Limb (tissue), 2 donors: ENCODE measurements around the gene RNU2-1.
"Not testable (repeated sequence)": the region's sequence is repeated elsewhere in the genome, so short reads cannot be mapped to it uniquely, and the experiment has no call there.

ENCODE experiments used
- DNase-seq, 2 donors: peaks; one replicate each; pipeline ENCODE4 v3.0.0-alpha.2; 2016; ENCODE audit errors: extremely low spot score in 2 of 2

RNU2-1 gene

GRCh38 chr17:43216762-43217613 lies 16.8 kb downstream of the RNU2-1 start:
- DNase-seq: no peak

- no peak for DNase-seq
Observed at GRCh38 chr17:43216369-43216761, 17.4 kb downstream of the RNU2-1 start.

GRCh38 chr17:43215341-43215740 lies 18.4 kb downstream of the RNU2-1 start:
- DNase-seq: no peak

GRCh38 chr17:43213545-43213944 lies 20.2 kb downstream of the RNU2-1 start:
- no peak for DNase-seq

GRCh38 chr17:43212641-43213490 lies 20.9 kb downstream of the RNU2-1 start:
- DNase-seq: no peak

GRCh38 chr17:43211480-43212402 lies 22.0 kb downstream of the RNU2-1 start, which contains the start of gene TMEM106A:
TSS of gene TMEM106A (plus strand) at chr17:43211875. CDS start at chr17:43213042, 1,167 bp downstream.
- DNase-seq: peak; percentile 86 to 87

- DNase-seq: no peak
Observed at GRCh38 chr17:43211123-43211479, 22.7 kb downstream of the RNU2-1 start.

GRCh38 chr17:43210576-43210975 lies 23.2 kb downstream of the RNU2-1 start:
- no peak for DNase-seq

- not testable (repeated sequence) for DNase-seq
Observed at GRCh38 chr17:43203013-43203412, 30.8 kb downstream of the RNU2-1 start.

- DNase-seq: no peak
Observed at GRCh38 chr17:43200127-43200526, 33.6 kb downstream of the RNU2-1 start.

GRCh38 chr17:43199633-43200032 lies 34.1 kb downstream of the RNU2-1 start:
- DNase-seq: no peak

- no peak for DNase-seq
Observed at GRCh38 chr17:43193251-43193650, 40.5 kb downstream of the RNU2-1 start.

GRCh38 chr17:43186656-43187055 lies 47.1 kb downstream of the RNU2-1 start:
- not testable (repeated sequence) for DNase-seq

- DNase-seq: no peak
Observed at GRCh38 chr17:43183921-43184320, 49.9 kb downstream of the RNU2-1 start.
